ENCODE data around the gene NDUFS3. TPM values are rescaled to one million over a fixed set of nuclear protein-coding genes. Genes with fewer than 3 reads are reported as not detected.
"Not testable (repeated sequence)": the region's sequence is repeated elsewhere in the genome, so short reads cannot be mapped to it uniquely, and the experiment has no call there.

The NDUFS3 gene
- total and polyA plus RNA-seq, 2 donors, result 136 to 137 TPM

DNA sequence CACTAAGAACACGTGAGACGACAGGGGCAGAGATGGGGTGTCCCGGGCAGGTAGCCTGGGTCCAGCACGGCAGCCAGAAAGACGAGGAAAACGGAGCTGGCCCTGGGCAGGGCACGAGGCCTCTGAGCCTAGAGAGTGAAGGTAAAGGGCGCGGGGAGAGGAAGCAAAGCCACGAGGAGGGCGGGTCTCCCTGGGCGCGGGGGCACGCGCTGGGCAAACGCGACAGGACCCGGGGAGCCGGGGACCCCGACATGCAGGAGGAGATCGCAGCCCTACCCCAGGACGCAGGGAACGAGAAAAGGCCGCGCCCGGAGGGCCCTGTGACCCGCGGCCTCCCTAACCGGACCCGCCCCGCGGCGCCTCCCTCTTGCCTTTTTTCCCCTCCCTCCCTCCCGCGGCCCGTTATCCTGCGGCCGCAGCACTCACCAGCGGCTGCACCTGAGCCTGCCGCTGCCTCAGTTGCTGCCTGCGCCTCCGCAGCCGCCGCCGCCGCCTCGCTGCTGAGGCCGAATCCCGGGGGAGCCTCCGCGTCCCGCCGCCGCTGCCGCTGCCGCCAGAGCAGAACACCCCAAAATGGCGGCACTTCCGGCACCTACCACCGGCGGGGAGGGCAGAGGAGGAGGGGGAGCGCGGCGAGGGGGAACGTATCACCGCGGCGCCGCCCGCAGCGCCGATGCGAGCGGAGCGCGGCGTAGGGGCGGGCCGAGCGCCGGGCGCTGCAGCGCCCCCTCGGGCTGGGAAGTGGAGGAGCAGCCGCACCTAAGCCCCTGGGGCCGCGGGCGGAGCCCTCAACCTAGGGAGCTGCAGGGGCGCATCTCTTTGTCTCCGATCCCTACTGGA, 26.1 kb upstream of the NDUFS3 start, which contains the start of gene CELF1:
Gene CELF1 (minus strand): TSS at position 567 of the 840 bp plus-strand sequence. CDS start 53,609 bp downstream, outside the sequence.
- H3K36me3 ChIP-seq (ENCODE audit: control insufficient read depth in 2 of 2, insufficient read depth in 2 of 2, low read length in 1 of 2), result peaks cover 3 to 16% of the 10 kb centered on the region in 2 donors
- H3K27ac ChIP-seq (ENCODE audit: low read depth in 1 of 2, low read length in 1 of 2), result peak within 1 kb of the TSS; percentile 85 to 94
- H3K9me3 ChIP-seq (ENCODE audit: control insufficient read depth in 2 of 2, insufficient read depth in 1 of 2, low read length in 1 of 2), result peaks cover 0 to 3% of the 10 kb centered on the region in 2 donors
- peaks cover 22 to 26% of the 10 kb centered on the region in 2 donors for H3K4me1 ChIP-seq (ENCODE audit: control insufficient read depth in 2 of 2, insufficient read depth in 2 of 2, low read length in 2 of 2)
- H3K4me3 ChIP-seq (ENCODE audit: low read length in 2 of 2), result peak within 1 kb of the TSS; percentile 94 to 98
- peak; percentile 66 to 96 (median 89) for DNase-seq (ENCODE audit: low read depth in 6 of 9, low spot score in 9 of 9)
- WGBS, result under 1% methylated on average over 89 of the region's 89 CpGs
- H3K27me3 ChIP-seq (ENCODE audit: control insufficient read depth in 2 of 2, insufficient read depth in 1 of 2, low read length in 1 of 2), result no peaks in the 10 kb centered on the region

DNA sequence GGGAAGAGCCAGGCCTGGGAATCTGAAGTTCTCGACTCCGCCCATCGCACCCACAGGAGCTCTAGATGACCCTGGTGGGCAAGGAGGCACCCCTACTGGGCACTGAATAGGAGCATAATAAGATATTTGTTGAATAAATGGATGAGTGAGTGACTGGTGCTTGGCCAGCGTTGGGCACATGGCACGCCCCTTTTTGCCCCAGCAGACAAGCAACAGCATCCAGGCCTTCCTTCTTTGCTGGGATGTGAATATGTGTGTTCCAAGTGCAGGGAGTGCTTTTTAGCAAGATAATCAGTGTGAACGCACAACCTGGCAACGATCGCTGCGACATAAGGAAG, 25.5 kb upstream of the NDUFS3 start:
- peaks cover 22 to 26% of the 10 kb centered on the region in 2 donors for H3K4me1 ChIP-seq (ENCODE audit: control insufficient read depth in 2 of 2, insufficient read depth in 2 of 2, low read length in 2 of 2)

DNA sequence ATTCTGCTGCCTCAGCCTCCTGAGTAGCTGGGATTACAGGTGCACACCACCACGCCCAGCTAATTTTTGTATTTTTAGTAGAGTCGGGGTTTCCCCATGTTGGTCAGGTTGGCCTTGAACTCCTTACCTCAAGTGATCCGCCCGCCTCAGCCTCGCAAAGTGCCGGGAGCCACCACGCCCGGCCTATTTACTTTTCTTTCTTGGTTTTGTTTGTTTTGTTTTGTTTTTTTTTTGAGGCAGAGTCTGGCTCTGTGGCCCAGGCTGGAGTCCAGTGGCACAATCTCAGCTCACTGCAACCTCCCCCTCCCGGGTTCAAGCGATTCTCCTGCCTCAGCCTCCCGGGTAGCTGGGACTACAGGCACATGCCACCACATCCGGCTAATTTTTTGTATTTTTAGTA, 21.9 kb upstream of the NDUFS3 start:
- not testable (repeated sequence) for H3K27ac ChIP-seq (ENCODE audit: low read depth in 1 of 2, low read length in 1 of 2); H3K4me3 ChIP-seq (ENCODE audit: low read length in 2 of 2); DNase-seq (ENCODE audit: low read depth in 6 of 9, low spot score in 9 of 9); H3K9me3 ChIP-seq (ENCODE audit: control insufficient read depth in 2 of 2, insufficient read depth in 1 of 2, low read length in 1 of 2); H3K36me3 ChIP-seq (ENCODE audit: control insufficient read depth in 2 of 2, insufficient read depth in 2 of 2, low read length in 1 of 2); H3K27me3 ChIP-seq (ENCODE audit: control insufficient read depth in 2 of 2, insufficient read depth in 1 of 2, low read length in 1 of 2); H3K4me1 ChIP-seq (ENCODE audit: control insufficient read depth in 2 of 2, insufficient read depth in 2 of 2, low read length in 2 of 2)
- WGBS, result 96% methylated on average over 12 of the region's 12 CpGs

More for the DNA sequence above, 25.5 kb upstream of the NDUFS3 start:
- H3K9me3 ChIP-seq (ENCODE audit: control insufficient read depth in 2 of 2, insufficient read depth in 1 of 2, low read length in 1 of 2), result peaks cover 0 to 3% of the 10 kb centered on the region in 2 donors
- H3K4me3 ChIP-seq (ENCODE audit: low read length in 2 of 2), result peak overlapping the region; percentile 94 to 98
- H3K36me3 ChIP-seq (ENCODE audit: control insufficient read depth in 2 of 2, insufficient read depth in 2 of 2, low read length in 1 of 2), result peaks cover 3 to 16% of the 10 kb centered on the region in 2 donors
- H3K27me3 ChIP-seq (ENCODE audit: control insufficient read depth in 2 of 2, insufficient read depth in 1 of 2, low read length in 1 of 2), result no peaks in the 10 kb centered on the region
- peak in 1 of 9 donors; percentile 26 for DNase-seq (ENCODE audit: low read depth in 6 of 9, low spot score in 9 of 9)
- H3K27ac ChIP-seq (ENCODE audit: low read depth in 1 of 2, low read length in 1 of 2), result peak overlapping the region; percentile 57 to 80
- WGBS, result 25% methylated on average over 9 of the region's 9 CpGs

DNA sequence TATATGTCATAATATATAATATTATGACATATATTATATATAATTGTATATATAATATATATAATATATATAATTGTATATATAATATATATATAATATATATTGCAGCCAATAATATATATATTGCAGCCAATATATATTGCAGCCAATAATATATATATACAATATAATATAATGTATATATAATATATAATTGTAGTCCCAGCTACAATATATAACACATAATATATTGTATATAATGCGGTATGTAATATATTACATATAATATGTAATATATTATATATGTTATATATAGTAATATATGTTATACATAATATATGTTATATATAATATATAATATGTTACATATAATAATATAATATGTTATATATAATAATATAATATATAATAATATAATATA, 20.2 kb upstream of the NDUFS3 start:
- no peak overlapping the region for H3K4me3 ChIP-seq (ENCODE audit: low read length in 2 of 2)
- H3K9me3 ChIP-seq (ENCODE audit: control insufficient read depth in 2 of 2, insufficient read depth in 1 of 2, low read length in 1 of 2), result no peaks in the 10 kb centered on the region
- no peaks in the 10 kb centered on the region for H3K27me3 ChIP-seq (ENCODE audit: control insufficient read depth in 2 of 2, insufficient read depth in 1 of 2, low read length in 1 of 2)
- DNase-seq (ENCODE audit: low read depth in 6 of 9, low spot score in 9 of 9), result no peak
- WGBS, result 98% methylated on average over 1 of the region's 1 CpG
- no peak overlapping the region for H3K27ac ChIP-seq (ENCODE audit: low read depth in 1 of 2, low read length in 1 of 2)
- H3K4me1 ChIP-seq (ENCODE audit: control insufficient read depth in 2 of 2, insufficient read depth in 2 of 2, low read length in 2 of 2), result no peaks in the 10 kb centered on the region
- no peaks in the 10 kb centered on the region for H3K36me3 ChIP-seq (ENCODE audit: control insufficient read depth in 2 of 2, insufficient read depth in 2 of 2, low read length in 1 of 2)

DNA sequence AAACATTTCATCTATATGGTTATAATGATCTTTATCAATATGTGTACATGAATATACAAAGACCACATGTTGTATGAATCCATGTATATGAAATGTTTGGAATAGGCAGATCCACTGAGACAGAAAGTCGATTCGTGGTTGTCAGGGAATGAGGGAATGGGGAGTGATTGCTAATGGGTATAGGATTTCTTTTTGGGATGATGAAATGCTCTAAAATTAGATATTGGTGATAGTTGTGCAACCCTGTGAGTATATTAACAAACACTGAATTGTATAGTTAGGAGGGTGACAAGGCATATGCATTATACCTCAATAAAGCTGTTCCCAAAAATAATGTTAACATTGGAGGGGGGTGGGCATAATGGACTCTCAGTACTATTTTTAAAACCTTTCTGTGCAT, 18.4 kb upstream of the NDUFS3 start:
- H3K27me3 ChIP-seq (ENCODE audit: control insufficient read depth in 2 of 2, insufficient read depth in 1 of 2, low read length in 1 of 2), result no peaks in the 10 kb centered on the region
- H3K36me3 ChIP-seq (ENCODE audit: control insufficient read depth in 2 of 2, insufficient read depth in 2 of 2, low read length in 1 of 2), result no peaks in the 10 kb centered on the region
- H3K4me1 ChIP-seq (ENCODE audit: control insufficient read depth in 2 of 2, insufficient read depth in 2 of 2, low read length in 2 of 2), result peaks cover 6% of the 10 kb centered on the region in 2 donors
- no peaks in the 10 kb centered on the region for H3K9me3 ChIP-seq (ENCODE audit: control insufficient read depth in 2 of 2, insufficient read depth in 1 of 2, low read length in 1 of 2)
- H3K27ac ChIP-seq (ENCODE audit: low read depth in 1 of 2, low read length in 1 of 2), result no peak overlapping the region
- 96% methylated on average over 2 of the region's 2 CpGs for WGBS
- H3K4me3 ChIP-seq (ENCODE audit: low read length in 2 of 2), result no peak overlapping the region
- no peak for DNase-seq (ENCODE audit: low read depth in 6 of 9, low spot score in 9 of 9)

DNA sequence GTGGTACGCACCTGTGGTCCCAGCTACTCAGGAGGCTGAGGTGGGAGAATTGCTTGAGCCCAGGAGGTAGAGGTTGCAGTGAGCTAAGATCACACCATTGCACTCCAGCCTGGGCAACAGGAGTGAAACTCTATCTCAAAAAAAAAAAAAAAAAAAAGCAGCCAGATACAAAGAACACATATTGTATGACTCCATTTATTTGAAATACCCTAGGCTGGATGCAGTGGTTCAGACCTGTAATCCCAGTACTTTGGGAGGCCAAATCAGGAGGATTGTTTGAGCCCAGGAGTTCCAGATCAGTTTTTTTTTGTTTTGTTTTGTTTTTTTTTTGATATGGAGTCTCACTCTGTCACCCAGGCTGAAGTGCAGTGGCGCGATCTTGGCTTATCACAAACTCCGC, 16.5 kb upstream of the NDUFS3 start:
- H3K9me3 ChIP-seq (ENCODE audit: control insufficient read depth in 2 of 2, insufficient read depth in 1 of 2, low read length in 1 of 2); H3K36me3 ChIP-seq (ENCODE audit: control insufficient read depth in 2 of 2, insufficient read depth in 2 of 2, low read length in 1 of 2); DNase-seq (ENCODE audit: low read depth in 6 of 9, low spot score in 9 of 9); H3K27ac ChIP-seq (ENCODE audit: low read depth in 1 of 2, low read length in 1 of 2); H3K27me3 ChIP-seq (ENCODE audit: control insufficient read depth in 2 of 2, insufficient read depth in 1 of 2, low read length in 1 of 2); H3K4me3 ChIP-seq (ENCODE audit: low read length in 2 of 2): not testable (repeated sequence)
- H3K4me1 ChIP-seq (ENCODE audit: control insufficient read depth in 2 of 2, insufficient read depth in 2 of 2, low read length in 2 of 2), result peaks cover 6 to 12% of the 10 kb centered on the region in 2 donors
- WGBS, result 98% methylated on average over 4 of the region's 4 CpGs

DNA sequence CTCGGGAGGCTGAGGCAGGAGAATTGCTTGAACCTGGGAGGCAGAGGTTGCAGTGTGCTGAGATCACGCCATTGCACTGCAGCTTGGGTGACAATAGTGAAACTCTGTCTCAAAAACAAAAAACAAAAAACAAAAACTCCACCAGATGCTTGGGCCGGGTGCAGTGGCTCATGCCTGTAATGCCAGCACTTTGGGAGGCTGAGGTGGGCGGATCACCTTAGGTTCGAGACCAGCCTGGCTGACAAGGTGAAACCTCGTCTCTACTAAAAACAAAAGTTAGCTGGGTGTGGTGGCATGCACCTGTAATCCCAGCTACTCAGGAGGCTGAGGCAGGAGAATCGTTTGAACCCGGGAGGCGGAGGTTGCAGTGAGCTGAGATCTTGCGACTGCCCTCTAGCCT, 14.5 kb upstream of the NDUFS3 start:
- WGBS, result 97% methylated on average over 10 of the region's 10 CpGs
- H3K4me3 ChIP-seq (ENCODE audit: low read length in 2 of 2); H3K27ac ChIP-seq (ENCODE audit: low read depth in 1 of 2, low read length in 1 of 2); H3K9me3 ChIP-seq (ENCODE audit: control insufficient read depth in 2 of 2, insufficient read depth in 1 of 2, low read length in 1 of 2); DNase-seq (ENCODE audit: low read depth in 6 of 9, low spot score in 9 of 9); H3K36me3 ChIP-seq (ENCODE audit: control insufficient read depth in 2 of 2, insufficient read depth in 2 of 2, low read length in 1 of 2); H3K27me3 ChIP-seq (ENCODE audit: control insufficient read depth in 2 of 2, insufficient read depth in 1 of 2, low read length in 1 of 2): not testable (repeated sequence)
- H3K4me1 ChIP-seq (ENCODE audit: control insufficient read depth in 2 of 2, insufficient read depth in 2 of 2, low read length in 2 of 2), result peaks cover 6 to 12% of the 10 kb centered on the region in 2 donors

DNA sequence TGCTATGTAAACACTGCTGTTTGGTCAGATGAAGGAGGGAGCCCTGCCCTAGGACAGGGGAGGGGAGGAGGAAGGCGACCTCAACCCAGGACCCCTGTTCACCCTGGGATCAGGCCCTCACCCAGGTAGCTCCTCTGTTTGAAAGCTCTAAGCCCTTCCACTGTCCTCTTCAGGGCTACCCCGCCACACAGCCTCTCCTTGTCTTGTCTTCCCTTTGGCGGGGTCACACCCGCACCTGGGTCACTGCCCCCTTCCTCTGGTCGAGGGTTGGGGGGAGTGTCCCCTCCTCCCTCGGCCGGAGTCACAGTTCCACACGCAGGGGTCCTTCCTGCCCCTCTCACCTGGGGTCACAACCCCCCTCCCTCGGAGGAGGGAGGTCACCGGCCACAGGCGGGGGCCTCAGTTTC, 13.9 kb upstream of the NDUFS3 start:
- Histone ChIP-seq H3K27me3 (ENCODE audit: control insufficient read depth in 2 of 2, insufficient read depth in 1 of 2, low read length in 1 of 2) (no peaks in the 10 kb centered on the region), H3K27ac (ENCODE audit: low read depth in 1 of 2, low read length in 1 of 2) (peak overlapping the region in 1 of 2 donors; percentile 37), H3K36me3 (ENCODE audit: control insufficient read depth in 2 of 2, insufficient read depth in 2 of 2, low read length in 1 of 2) (peaks cover 5 to 10% of the 10 kb centered on the region in 2 donors), H3K4me3 (ENCODE audit: low read length in 2 of 2) (peak overlapping the region; percentile 71 to 89), H3K4me1 (ENCODE audit: control insufficient read depth in 2 of 2, insufficient read depth in 2 of 2, low read length in 2 of 2) (peaks cover 6 to 12% of the 10 kb centered on the region in 2 donors), H3K9me3 (ENCODE audit: control insufficient read depth in 2 of 2, insufficient read depth in 1 of 2, low read length in 1 of 2) (no peaks in the 10 kb centered on the region)
- DNase-seq (ENCODE audit: low read depth in 6 of 9, low spot score in 9 of 9), result no peak
- WGBS, result 12% methylated on average over 11 of the region's 11 CpGs

DNA sequence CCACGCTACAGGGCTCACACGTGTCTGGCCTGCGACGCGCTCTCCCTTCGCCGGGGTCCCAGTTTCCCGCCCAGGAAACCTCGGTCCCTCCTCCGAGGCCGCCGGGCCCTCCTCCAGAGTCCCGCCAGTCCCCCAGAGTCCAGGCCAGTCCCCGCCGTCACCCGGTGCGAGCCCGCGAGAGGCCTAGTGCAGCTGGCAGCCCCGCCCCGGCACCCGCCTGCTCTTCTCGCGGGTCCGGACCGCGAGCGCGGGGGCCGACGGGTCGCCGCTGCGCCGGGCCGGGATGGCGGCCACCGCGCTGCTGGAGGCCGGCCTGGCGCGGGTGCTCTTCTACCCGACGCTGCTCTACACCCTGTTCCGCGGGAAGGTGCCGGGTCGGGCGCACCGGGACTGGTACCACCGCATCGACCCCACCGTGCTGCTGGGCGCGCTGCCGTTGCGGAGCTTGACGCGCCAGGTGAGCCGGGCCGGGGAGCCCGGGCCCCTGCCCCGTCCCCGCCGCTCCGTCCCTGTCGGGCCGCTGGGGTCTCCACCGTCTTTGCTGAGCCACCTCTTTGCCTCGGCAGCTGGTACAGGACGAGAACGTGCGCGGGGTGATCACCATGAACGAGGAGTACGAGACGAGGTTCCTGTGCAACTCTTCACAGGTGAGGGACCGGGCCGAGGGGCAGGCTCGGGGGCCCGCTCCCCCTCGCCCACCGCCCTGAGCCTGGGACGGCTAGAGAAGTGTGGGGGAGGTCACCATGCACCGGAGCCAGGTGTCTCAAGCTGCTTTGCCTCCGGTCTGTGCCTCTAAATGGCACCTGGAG, 13.3 kb upstream of the NDUFS3 start, which contains the start of gene PTPMT1:
Gene PTPMT1 (plus strand): TSS at position 260 of the 809 bp plus-strand sequence. CDS start 24 bp downstream, at position 284.
- no peaks in the 10 kb centered on the region for H3K27me3 ChIP-seq (ENCODE audit: control insufficient read depth in 2 of 2, insufficient read depth in 1 of 2, low read length in 1 of 2)
- H3K4me1 ChIP-seq (ENCODE audit: control insufficient read depth in 2 of 2, insufficient read depth in 2 of 2, low read length in 2 of 2), result peaks cover 6 to 12% of the 10 kb centered on the region in 2 donors
- WGBS, result under 1% methylated on average over 86 of the region's 86 CpGs
- peak within 1 kb of the TSS; percentile 71 to 89 for H3K4me3 ChIP-seq (ENCODE audit: low read length in 2 of 2)
- H3K27ac ChIP-seq (ENCODE audit: low read depth in 1 of 2, low read length in 1 of 2), result peak within 1 kb of the TSS; percentile 37 to 42
- peak in 4 of 9 donors; percentile 38 to 63 (median 49) for DNase-seq (ENCODE audit: low read depth in 6 of 9, low spot score in 9 of 9)
- peaks cover 5 to 12% of the 10 kb centered on the region in 2 donors for H3K36me3 ChIP-seq (ENCODE audit: control insufficient read depth in 2 of 2, insufficient read depth in 2 of 2, low read length in 1 of 2)
- H3K9me3 ChIP-seq (ENCODE audit: control insufficient read depth in 2 of 2, insufficient read depth in 1 of 2, low read length in 1 of 2), result no peaks in the 10 kb centered on the region

All from thymus (tissue), 11 donors.